Transverse colon (tissue), 4 donors: ENCODE data around the gene GPANK1.

Experiments used
- POLR2A ChIP-seq: fragments of 450-650 bp; IDR thresholded peaks from one replicate; pipeline ENCODE4 v1.6.1; 2016; ENCODE audit warnings: antibody characterized with exemption, mild to moderate bottlenecking, moderate library complexity
- POLR2AphosphoS5 ChIP-seq, 3 donors: sonication (generic); formaldehyde crosslinking; IDR thresholded peaks; one replicate each; pipeline ENCODE4 v1.6.1; 2016; ENCODE audit warnings: antibody characterized with exemption in 3 of 3
- TF ChIP-seq, protein P1 (sequence below), 5 experiments: fragments of 200-600 bp in 3 of 5; fragments of 450-650 bp in 2 of 5; sonication (generic) in 3 of 5; IDR thresholded peaks; 1 replicate in 2 of 5; 2 replicates in 3 of 5; pipeline ENCODE4 v1.5.1; 2016 to 2017; ENCODE audit warnings: antibody characterized with exemption in 5 of 5, inconsistent platforms in 3 of 5, mild to moderate bottlenecking in 2 of 5, moderate library complexity in 1 of 5

DNA sequence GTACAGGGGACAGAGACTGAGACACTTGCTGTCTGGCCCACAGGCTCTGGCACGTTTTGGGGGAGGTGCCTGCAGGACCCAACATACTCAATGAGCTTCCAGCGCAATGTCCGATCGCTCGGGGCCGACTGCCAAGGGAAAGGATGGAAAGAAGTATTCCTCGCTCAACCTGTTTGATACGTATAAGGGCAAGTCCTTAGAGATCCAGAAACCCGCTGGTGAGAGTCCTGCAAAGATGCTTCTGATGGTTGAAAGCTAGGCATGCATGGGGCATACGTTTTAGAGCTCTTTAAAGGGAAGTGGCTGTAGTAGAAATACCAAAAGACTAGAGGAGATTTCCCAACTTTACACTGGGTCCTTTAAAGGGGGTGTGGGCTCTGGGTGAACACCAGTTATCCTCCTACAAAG is 42.1 kb downstream of the GPANK1 start:
- TF ChIP-seq, protein P1, sequence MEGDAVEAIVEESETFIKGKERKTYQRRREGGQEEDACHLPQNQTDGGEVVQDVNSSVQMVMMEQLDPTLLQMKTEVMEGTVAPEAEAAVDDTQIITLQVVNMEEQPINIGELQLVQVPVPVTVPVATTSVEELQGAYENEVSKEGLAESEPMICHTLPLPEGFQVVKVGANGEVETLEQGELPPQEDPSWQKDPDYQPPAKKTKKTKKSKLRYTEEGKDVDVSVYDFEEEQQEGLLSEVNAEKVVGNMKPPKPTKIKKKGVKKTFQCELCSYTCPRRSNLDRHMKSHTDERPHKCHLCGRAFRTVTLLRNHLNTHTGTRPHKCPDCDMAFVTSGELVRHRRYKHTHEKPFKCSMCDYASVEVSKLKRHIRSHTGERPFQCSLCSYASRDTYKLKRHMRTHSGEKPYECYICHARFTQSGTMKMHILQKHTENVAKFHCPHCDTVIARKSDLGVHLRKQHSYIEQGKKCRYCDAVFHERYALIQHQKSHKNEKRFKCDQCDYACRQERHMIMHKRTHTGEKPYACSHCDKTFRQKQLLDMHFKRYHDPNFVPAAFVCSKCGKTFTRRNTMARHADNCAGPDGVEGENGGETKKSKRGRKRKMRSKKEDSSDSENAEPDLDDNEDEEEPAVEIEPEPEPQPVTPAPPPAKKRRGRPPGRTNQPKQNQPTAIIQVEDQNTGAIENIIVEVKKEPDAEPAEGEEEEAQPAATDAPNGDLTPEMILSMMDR (IDR thresholded peaks at IDR 0.05) = no peak
- TF ChIP-seq POLR2AphosphoS5 (IDR thresholded peaks at IDR 0.05) (no peak), POLR2A (no peak)
